ENCODE measurements around the gene NXNL1. TPM values are rescaled to one million over a fixed set of nuclear protein-coding genes. Genes with fewer than 3 reads are reported as not detected.

NXNL1 gene
- total RNA-seq, 1 donor from 2014 or later = not detected

- peaks cover 0 to 8% (median 5%) of the 10 kb centered on the region in 3 donors for H3K36me3 ChIP-seq (ENCODE audit: control insufficient read depth in 3 of 3, insufficient read depth in 3 of 3, low read length in 3 of 3)
- no peak overlapping the region for H3K4me3 ChIP-seq (ENCODE audit: low read length in 3 of 3)
- H3K9me3 ChIP-seq (ENCODE audit: control insufficient read depth in 3 of 3, low read length in 3 of 3) = no peaks in the 10 kb centered on the region
- H3K27me3 ChIP-seq (ENCODE audit: control insufficient read depth in 3 of 3, insufficient read depth in 3 of 3, low read length in 3 of 3) = no peaks in the 10 kb centered on the region
- peak overlapping the region; percentile 40 for H3K27ac ChIP-seq (ENCODE audit: low read depth, low read length)
- H3K9ac ChIP-seq (ENCODE audit: low read depth in 1 of 3, low read length in 3 of 3) = no peak overlapping the region
- peaks cover 30 to 37% (median 36%) of the 10 kb centered on the region in 3 donors for H3K4me1 ChIP-seq (ENCODE audit: control insufficient read depth in 3 of 3, insufficient read depth in 3 of 3, low read length in 3 of 3)
Observed at GRCh38 chr19:17473041-17473440, 12.3 kb upstream of the NXNL1 start.

DNA sequence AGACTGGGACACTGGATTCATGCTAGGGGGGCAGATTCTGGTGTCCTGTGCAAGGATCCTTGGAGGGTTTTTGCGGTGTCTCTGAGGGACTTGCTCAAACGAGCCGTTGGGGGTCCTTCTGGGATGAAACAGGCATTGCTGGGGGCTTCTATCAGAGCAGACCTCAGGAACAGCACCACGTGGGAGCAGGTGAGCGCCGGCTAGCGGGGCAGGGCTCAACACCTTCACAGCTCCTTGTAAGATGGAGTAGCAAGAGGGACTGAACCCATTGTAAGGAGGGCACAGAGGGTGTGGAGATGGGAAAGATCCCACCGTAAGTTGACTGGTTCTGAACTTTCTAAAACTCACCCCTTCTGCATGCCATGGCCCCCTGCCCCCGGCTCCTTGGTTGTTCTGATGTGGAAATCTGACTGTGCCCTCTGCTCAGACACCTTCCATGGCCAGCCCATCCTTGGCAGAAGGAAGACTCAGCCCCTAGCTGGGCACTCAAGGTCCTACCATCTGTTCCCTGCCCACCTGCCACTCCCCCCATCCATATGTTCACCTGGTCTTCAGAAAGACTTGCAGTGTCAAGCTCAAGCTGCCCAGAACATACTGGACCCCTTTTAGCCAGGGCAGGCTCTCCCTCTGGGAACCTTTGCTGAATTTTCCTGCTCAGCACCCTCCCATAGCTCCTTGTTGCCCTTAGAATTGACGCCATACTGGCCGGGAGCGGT lies 10.8 kb upstream of the NXNL1 start:
- H3K9ac ChIP-seq (ENCODE audit: low read depth in 1 of 3, low read length in 3 of 3) = peak overlapping the region; percentile 40 to 69 (median 65)
- H3K9me3 ChIP-seq (ENCODE audit: control insufficient read depth in 3 of 3, low read length in 3 of 3) = no peaks in the 10 kb centered on the region
- H3K36me3 ChIP-seq (ENCODE audit: control insufficient read depth in 3 of 3, insufficient read depth in 3 of 3, low read length in 3 of 3) = peaks cover 0 to 8% (median 5%) of the 10 kb centered on the region in 3 donors
- H3K27me3 ChIP-seq (ENCODE audit: control insufficient read depth in 3 of 3, insufficient read depth in 3 of 3, low read length in 3 of 3) = no peaks in the 10 kb centered on the region
- H3K4me3 ChIP-seq (ENCODE audit: low read length in 3 of 3) = peak overlapping the region; percentile 56 to 84 (median 65)
- peaks cover 36 to 46% (median 38%) of the 10 kb centered on the region in 3 donors for H3K4me1 ChIP-seq (ENCODE audit: control insufficient read depth in 3 of 3, insufficient read depth in 3 of 3, low read length in 3 of 3)
- H3K27ac ChIP-seq (ENCODE audit: low read depth, low read length) = peak overlapping the region; percentile 2

- peak within 1 kb of the TSS; percentile 90 for H3K27ac ChIP-seq (ENCODE audit: low read depth, low read length)
- no peaks in the 10 kb centered on the region for H3K27me3 ChIP-seq (ENCODE audit: control insufficient read depth in 3 of 3, insufficient read depth in 3 of 3, low read length in 3 of 3)
- peaks cover 31 to 42% (median 33%) of the 10 kb centered on the region in 3 donors for H3K4me1 ChIP-seq (ENCODE audit: control insufficient read depth in 3 of 3, insufficient read depth in 3 of 3, low read length in 3 of 3)
- H3K36me3 ChIP-seq (ENCODE audit: control insufficient read depth in 3 of 3, insufficient read depth in 3 of 3, low read length in 3 of 3) = peaks cover 0 to 8% (median 5%) of the 10 kb centered on the region in 3 donors
- peak within 1 kb of the TSS; percentile 84 to 94 (median 90) for H3K4me3 ChIP-seq (ENCODE audit: low read length in 3 of 3)
- no peaks in the 10 kb centered on the region for H3K9me3 ChIP-seq (ENCODE audit: control insufficient read depth in 3 of 3, low read length in 3 of 3)
- peak within 1 kb of the TSS; percentile 93 to 99 (median 97) for H3K9ac ChIP-seq (ENCODE audit: low read depth in 1 of 3, low read length in 3 of 3)
Observed at GRCh38 chr19:17470068-17470841, 9.5 kb upstream of the NXNL1 start, which contains the start of gene SLC27A1. TSS of gene SLC27A1 (plus strand) at chr19:17470524. CDS start at chr19:17470541, 17 bp downstream.

- H3K4me1 ChIP-seq (ENCODE audit: control insufficient read depth in 3 of 3, insufficient read depth in 3 of 3, low read length in 3 of 3) = peaks cover 28 to 38% (median 32%) of the 10 kb centered on the region in 3 donors
- peaks cover 0 to 8% (median 5%) of the 10 kb centered on the region in 3 donors for H3K36me3 ChIP-seq (ENCODE audit: control insufficient read depth in 3 of 3, insufficient read depth in 3 of 3, low read length in 3 of 3)
- H3K27me3 ChIP-seq (ENCODE audit: control insufficient read depth in 3 of 3, insufficient read depth in 3 of 3, low read length in 3 of 3) = no peaks in the 10 kb centered on the region
- H3K9ac ChIP-seq (ENCODE audit: low read depth in 1 of 3, low read length in 3 of 3) = peak overlapping the region; percentile 93 to 99 (median 97)
- peak overlapping the region; percentile 90 for H3K27ac ChIP-seq (ENCODE audit: low read depth, low read length)
- no peaks in the 10 kb centered on the region for H3K9me3 ChIP-seq (ENCODE audit: control insufficient read depth in 3 of 3, low read length in 3 of 3)
- peak overlapping the region; percentile 84 to 94 (median 90) for H3K4me3 ChIP-seq (ENCODE audit: low read length in 3 of 3)
Observed at GRCh38 chr19:17469481-17470067, 8.8 kb upstream of the NXNL1 start.

DNA sequence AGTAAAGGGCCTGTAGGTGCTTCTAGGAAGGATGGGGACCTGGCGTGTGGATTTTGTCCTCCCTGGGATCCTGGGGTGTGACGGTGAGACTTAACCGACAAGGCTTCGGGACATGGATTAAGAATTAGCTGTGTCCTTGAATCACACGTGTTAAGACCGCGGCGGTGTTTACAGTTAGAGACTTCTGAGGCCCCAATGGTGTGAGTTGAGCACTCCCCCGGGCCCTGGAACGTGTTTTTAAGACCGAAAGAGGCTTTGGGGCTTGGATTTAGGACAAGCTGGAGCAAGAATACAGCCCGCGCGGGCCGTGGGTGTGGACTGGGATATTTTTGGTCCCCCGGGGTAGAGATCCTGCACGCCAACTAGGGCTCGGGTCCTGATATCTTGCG lies 8.4 kb upstream of the NXNL1 start:
- H3K4me1 ChIP-seq (ENCODE audit: control insufficient read depth in 3 of 3, insufficient read depth in 3 of 3, low read length in 3 of 3) = peaks cover 28 to 38% (median 32%) of the 10 kb centered on the region in 3 donors
- H3K9ac ChIP-seq (ENCODE audit: low read depth in 1 of 3, low read length in 3 of 3) = peak overlapping the region; percentile 93 to 99 (median 97)
- peaks cover 0 to 5% (median 3%) of the 10 kb centered on the region in 3 donors for H3K36me3 ChIP-seq (ENCODE audit: control insufficient read depth in 3 of 3, insufficient read depth in 3 of 3, low read length in 3 of 3)
- no peaks in the 10 kb centered on the region for H3K27me3 ChIP-seq (ENCODE audit: control insufficient read depth in 3 of 3, insufficient read depth in 3 of 3, low read length in 3 of 3)
- H3K4me3 ChIP-seq (ENCODE audit: low read length in 3 of 3) = peak overlapping the region; percentile 84 to 94 (median 89)
- H3K27ac ChIP-seq (ENCODE audit: low read depth, low read length) = peak overlapping the region; percentile 90
- no peaks in the 10 kb centered on the region for H3K9me3 ChIP-seq (ENCODE audit: control insufficient read depth in 3 of 3, low read length in 3 of 3)

GRCh38 chr19:17468302-17469091 lies 7.8 kb upstream of the NXNL1 start:
- Histone ChIP-seq H3K4me1 (ENCODE audit: control insufficient read depth in 3 of 3, insufficient read depth in 3 of 3, low read length in 3 of 3) (peaks cover 28 to 38% (median 32%) of the 10 kb centered on the region in 3 donors), H3K27me3 (ENCODE audit: control insufficient read depth in 3 of 3, insufficient read depth in 3 of 3, low read length in 3 of 3) (no peaks in the 10 kb centered on the region), H3K4me3 (ENCODE audit: low read length in 3 of 3) (peak overlapping the region; percentile 84 to 94 (median 89)), H3K27ac (ENCODE audit: low read depth, low read length) (peak overlapping the region; percentile 90), H3K9me3 (ENCODE audit: control insufficient read depth in 3 of 3, low read length in 3 of 3) (no peaks in the 10 kb centered on the region), H3K36me3 (ENCODE audit: control insufficient read depth in 3 of 3, insufficient read depth in 3 of 3, low read length in 3 of 3) (peaks cover 0 to 5% (median 3%) of the 10 kb centered on the region in 3 donors), H3K9ac (ENCODE audit: low read depth in 1 of 3, low read length in 3 of 3) (peak overlapping the region; percentile 93 to 99 (median 97))

- no peaks in the 10 kb centered on the region for H3K9me3 ChIP-seq (ENCODE audit: control insufficient read depth in 3 of 3, low read length in 3 of 3)
- H3K36me3 ChIP-seq (ENCODE audit: control insufficient read depth in 3 of 3, insufficient read depth in 3 of 3, low read length in 3 of 3) = peaks cover 0 to 3% (median 3%) of the 10 kb centered on the region in 3 donors
- peak overlapping the region; percentile 84 to 94 (median 89) for H3K4me3 ChIP-seq (ENCODE audit: low read length in 3 of 3)
- H3K9ac ChIP-seq (ENCODE audit: low read depth in 1 of 3, low read length in 3 of 3) = peak overlapping the region; percentile 93 to 99 (median 97)
- no peaks in the 10 kb centered on the region for H3K27me3 ChIP-seq (ENCODE audit: control insufficient read depth in 3 of 3, insufficient read depth in 3 of 3, low read length in 3 of 3)
- H3K27ac ChIP-seq (ENCODE audit: low read depth, low read length) = peak overlapping the region; percentile 90
- peaks cover 26 to 35% (median 32%) of the 10 kb centered on the region in 3 donors for H3K4me1 ChIP-seq (ENCODE audit: control insufficient read depth in 3 of 3, insufficient read depth in 3 of 3, low read length in 3 of 3)
Observed at GRCh38 chr19:17467471-17468301, 7.0 kb upstream of the NXNL1 start.

DNA sequence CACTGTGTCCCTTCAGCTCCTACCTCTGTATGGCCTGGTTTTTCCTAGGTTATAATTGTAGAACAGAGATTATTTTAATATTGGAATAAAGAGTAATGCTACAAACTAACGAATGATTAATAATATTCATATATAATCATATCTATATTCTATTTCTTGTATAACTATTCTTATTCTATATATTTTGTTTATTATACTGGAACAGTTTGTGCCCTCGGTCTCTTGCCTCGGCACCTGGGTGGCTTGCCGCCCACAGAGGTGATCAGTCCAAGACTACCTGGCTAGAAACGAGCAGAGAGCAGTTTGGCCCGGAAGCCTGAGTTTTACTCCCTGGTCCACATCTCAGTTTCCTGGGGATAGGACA lies 5.7 kb upstream of the NXNL1 start:
- Histone ChIP-seq H3K9me3 (ENCODE audit: control insufficient read depth in 3 of 3, low read length in 3 of 3) (no peaks in the 10 kb centered on the region), H3K4me1 (ENCODE audit: control insufficient read depth in 3 of 3, insufficient read depth in 3 of 3, low read length in 3 of 3) (peaks cover 25 to 32% (median 31%) of the 10 kb centered on the region in 3 donors), H3K36me3 (ENCODE audit: control insufficient read depth in 3 of 3, insufficient read depth in 3 of 3, low read length in 3 of 3) (peaks cover 0 to 3% (median 0%) of the 10 kb centered on the region in 3 donors), H3K4me3 (ENCODE audit: low read length in 3 of 3) (no peak overlapping the region), H3K27ac (ENCODE audit: low read depth, low read length) (peak overlapping the region; percentile 90), H3K9ac (ENCODE audit: low read depth in 1 of 3, low read length in 3 of 3) (peak overlapping the region in 2 of 3 donors; percentile 23 to 50), H3K27me3 (ENCODE audit: control insufficient read depth in 3 of 3, insufficient read depth in 3 of 3, low read length in 3 of 3) (no peaks in the 10 kb centered on the region)

Data from skeletal muscle tissue (tissue), 4 donors.